Left lung (tissue), 10 donors: ENCODE results near the gene EXOC3. TPM values are rescaled to one million over a fixed set of nuclear protein-coding genes. Genes with fewer than 3 reads are reported as not detected.

Experiments used
- ATAC-seq: fragments of 200-7000 bp; cut with Tn5 transposase; one replicate; pipeline ENCODE4 v1.9.1; 2020; ENCODE audit warnings: moderate library complexity
- DNase-seq, 4 donors: peaks; one replicate each; pipeline ENCODE4 v3.0.0-alpha.2; 2013 to 2020
- H3K27ac ChIP-seq, 2 donors: fragments of 200-600 bp; sonication (generic) in 1 of 2; one replicate each; pipeline versions ENCODE4 v1.5.0 to v1.8.0; 2020 to 2021
- H3K27me3 ChIP-seq, 2 donors: fragments of 200-600 bp; sonication (generic) in 1 of 2; one replicate each; pipeline versions ENCODE4 v1.5.0 to v1.8.0; 2020 to 2021
- H3K36me3 ChIP-seq, 2 donors: fragments of 200-600 bp; sonication (generic) in 1 of 2; one replicate each; pipeline versions ENCODE4 v1.5.0 to v1.8.0; 2020 to 2021
- H3K4me1 ChIP-seq, 2 donors: fragments of 200-600 bp; one replicate each; pipeline ENCODE4 v1.8.0; 2021
- H3K4me3 ChIP-seq, 2 donors: fragments of 200-600 bp; sonication (generic) in 1 of 2; one replicate each; pipeline versions ENCODE4 v1.5.0 to v1.8.0; 2020 to 2021; ENCODE audit warnings: mild to moderate bottlenecking in 1 of 2
- H3K9me3 ChIP-seq, 2 donors: fragments of 200-600 bp; sonication (generic) in 1 of 2; one replicate each; pipeline versions ENCODE4 v1.5.0 to v1.8.0; 2020 to 2021
- CTCF ChIP-seq, 2 donors: fragments of 200-600 bp; sonication (generic) in 1 of 2; IDR thresholded peaks; one replicate each; pipeline versions ENCODE4 v1.5.0 to v1.8.0; 2021; ENCODE audit warnings: antibody characterized with exemption in 2 of 2
- intact Hi-C, 2 donors: fragments of 100-400 bp; cut with DNase I; formaldehyde crosslinking; loops; one replicate each; pipeline versions ENCODE4 v1.11.2 to v1.14.2; 2022
- polyA plus RNA-seq, 6 donors: library from polyadenylated mRNA; unstranded; fragments of 120-200 nt; gene quantifications; one replicate each; pipeline ENCODE4 v1.2.1, GENCODE V29; 2013; ENCODE audit not compliant: insufficient read length in 6 of 6
- total RNA-seq, 2 donors: library from RNA; stranded (reverse); fragmentation: NEBNext Ultra II Directional; extraction: Animal tissue kit (Norgen Biotek cat#: 25700); gene quantifications; one replicate each; pipeline ENCODE4 v1.2.1, GENCODE V29; 2021
- donor health status: DM: no; HTN: yes; CAD: no.
- donor health status: DM: no; HTN: no; CAD: no.

EXOC3 gene
- total and polyA plus RNA-seq, 8 donors: 43.8 to 62.4 (median 57.0) TPM

DNA sequence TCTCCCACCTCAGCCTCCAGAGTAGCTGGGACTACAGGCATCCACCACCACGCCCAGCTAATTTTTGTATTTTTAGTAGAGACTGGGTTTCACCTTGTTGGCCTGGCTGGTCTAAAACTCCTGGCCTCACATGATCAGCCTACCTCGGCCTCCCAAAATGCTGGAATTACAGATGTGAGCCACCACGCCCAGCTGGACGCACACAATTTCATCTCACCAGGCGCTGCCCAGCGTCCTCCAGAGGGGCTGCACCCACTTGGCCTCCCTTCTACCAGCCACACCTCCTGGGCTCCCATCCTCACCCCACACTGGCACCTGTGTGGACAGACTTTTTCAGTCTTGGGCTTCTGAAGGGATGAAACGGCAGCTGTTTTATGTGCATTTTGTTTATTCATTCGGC, 3.8 kb upstream of the EXOC3 start:
- peaks cover 0 to 17% of the 10 kb centered on the region in 2 donors for H3K4me1 ChIP-seq
- DNase-seq: no peak
- no peak for ATAC-seq
- H3K27me3 ChIP-seq: no peaks in the 10 kb centered on the region
- no peak overlapping the region for H3K27ac ChIP-seq
- intact Hi-C loops: no loop called here
- no peaks in the 10 kb centered on the region for H3K9me3 ChIP-seq
- no peak for TF ChIP-seq CTCF (IDR thresholded peaks at IDR 0.05)
- no peak overlapping the region for H3K4me3 ChIP-seq
- no peaks in the 10 kb centered on the region for H3K36me3 ChIP-seq

DNA sequence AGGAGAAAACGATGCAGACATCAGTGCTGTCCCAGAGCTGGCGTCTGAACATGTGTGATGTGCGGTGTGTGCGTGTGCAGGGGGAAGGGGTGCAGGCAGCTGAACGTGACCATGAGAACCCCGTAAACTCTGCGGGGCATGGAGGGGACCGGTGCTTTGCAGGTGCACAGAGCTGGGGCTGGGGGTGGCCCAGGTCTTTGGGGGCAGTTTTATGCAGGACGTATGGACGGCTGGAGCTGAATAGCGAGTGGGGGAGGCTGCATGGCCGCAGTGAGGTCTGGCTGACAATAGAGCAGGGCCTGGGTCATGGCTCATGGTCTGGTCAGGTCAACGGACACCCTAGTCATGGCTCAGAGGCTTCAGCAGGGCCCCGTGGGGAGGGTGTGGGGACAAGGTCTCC, 3.3 kb upstream of the EXOC3 start:
- no peak overlapping the region for H3K27ac ChIP-seq
- H3K4me1 ChIP-seq: peaks cover 0 to 21% of the 10 kb centered on the region in 2 donors
- intact Hi-C loops: no loop called here
- ATAC-seq: no peak
- DNase-seq: no peak
- H3K4me3 ChIP-seq: no peak overlapping the region
- no peaks in the 10 kb centered on the region for H3K36me3 ChIP-seq
- no peak for TF ChIP-seq CTCF (IDR thresholded peaks at IDR 0.05)
- H3K9me3 ChIP-seq: no peaks in the 10 kb centered on the region
- no peaks in the 10 kb centered on the region for H3K27me3 ChIP-seq

GRCh38 chr5:440401-441201, 2.4 kb upstream of the EXOC3 start:
- Histone ChIP-seq H3K9me3 (no peaks in the 10 kb centered on the region), H3K4me1 (peaks cover 0 to 29% of the 10 kb centered on the region in 2 donors), H3K36me3 (peaks cover 0 to 1% of the 10 kb centered on the region in 2 donors), H3K27ac (no peak overlapping the region), H3K27me3 (no peaks in the 10 kb centered on the region), H3K4me3 (no peak overlapping the region)
- DNase-seq: no peak
- no peak for ATAC-seq
- no peak for TF ChIP-seq CTCF (IDR thresholded peaks at IDR 0.05)
- intact Hi-C loops: no loop called here

GRCh38 chr5:441996-442334, 1.0 kb upstream of the EXOC3 start:
- Histone ChIP-seq H3K27me3 (no peaks in the 10 kb centered on the region), H3K36me3 (peaks cover 0 to 13% of the 10 kb centered on the region in 2 donors), H3K4me3 (peak overlapping the region; percentile 88 to 94), H3K4me1 (peaks cover 0 to 33% of the 10 kb centered on the region in 2 donors), H3K27ac (no peak overlapping the region), H3K9me3 (no peaks in the 10 kb centered on the region)
- intact Hi-C loops: no loop called here
- no peak for TF ChIP-seq CTCF (IDR thresholded peaks at IDR 0.05)
- DNase-seq (no peak), ATAC-seq (no peak)

DNA sequence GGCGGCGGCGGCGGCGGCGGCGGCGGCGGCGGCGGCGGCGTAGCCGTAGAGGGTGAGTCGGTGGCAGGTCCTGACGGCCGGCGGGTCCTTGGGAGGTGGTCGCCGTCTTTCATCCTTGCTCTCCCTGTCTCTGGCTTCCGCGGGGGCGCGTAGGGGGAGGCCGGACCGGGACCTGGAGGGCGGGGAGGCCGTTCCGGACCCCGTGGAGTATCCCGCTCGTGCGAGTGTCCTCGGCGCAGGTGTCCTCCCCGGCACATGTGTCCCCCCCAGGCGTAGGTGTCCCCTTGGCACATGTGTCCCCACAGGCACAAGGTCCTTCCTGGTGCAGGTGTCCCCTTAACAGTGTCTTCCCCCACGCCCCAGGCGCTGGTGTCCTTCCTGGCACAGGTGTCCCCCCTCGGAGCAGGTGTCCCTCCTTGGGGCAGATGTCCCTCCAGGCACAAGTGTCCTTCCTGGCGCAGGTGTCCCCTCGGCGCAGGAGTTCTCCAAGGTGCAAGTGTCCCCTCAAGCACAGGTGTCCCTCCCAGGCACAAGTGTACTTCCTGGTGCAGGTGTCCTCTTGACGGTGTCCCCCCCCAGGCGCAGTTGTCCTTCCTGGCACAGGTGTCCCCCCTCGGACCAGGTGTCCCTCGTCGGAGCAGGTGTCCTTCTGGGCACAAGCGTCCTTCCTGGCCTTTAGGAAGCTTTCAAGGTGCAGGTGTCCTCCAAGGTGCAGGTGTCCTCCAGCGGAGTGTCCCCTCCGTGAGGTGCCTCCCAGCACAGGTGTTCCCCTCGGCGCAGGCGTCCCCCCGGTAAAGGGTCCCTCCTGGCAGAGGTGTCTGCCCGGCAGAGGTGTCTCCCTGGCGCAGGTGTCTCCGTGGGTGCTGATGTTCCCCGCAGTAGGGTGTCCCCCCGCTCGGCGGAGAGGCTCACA, 519 bp downstream of the EXOC3 start:
- Histone ChIP-seq H3K27me3 (no peaks in the 10 kb centered on the region), H3K27ac (peak overlapping the region; percentile 62 to 86), H3K4me1 (peaks cover 0 to 45% of the 10 kb centered on the region in 2 donors), H3K4me3 (peak overlapping the region; percentile 88 to 94), H3K36me3 (peaks cover 1 to 28% of the 10 kb centered on the region in 2 donors), H3K9me3 (no peaks in the 10 kb centered on the region)
- intact Hi-C loops: no loop called here
- peak; percentile 4 for ATAC-seq
- DNase-seq: no peak
- no peak for TF ChIP-seq CTCF (IDR thresholded peaks at IDR 0.05)
